22Rv1 (cell line): ENCODE data around the gene ASXL3.

Source experiments
- H3K27ac ChIP-seq: fragments of 450-650 bp; 2 replicates; pipeline ENCODE4 v1.5.1; 2017
- ZFX ChIP-seq: fragments of 450-650 bp; IDR thresholded peaks from 2 replicates; pipeline ENCODE4 v1.6.1; 2017; ENCODE audit warnings: antibody characterized with exemption, borderline replicate concordance
- TF ChIP-seq, protein P1 (sequence below): fragments of 450-650 bp; IDR thresholded peaks from 2 replicates; pipeline ENCODE4 v1.5.1; 2017; ENCODE audit warnings: mild to moderate bottlenecking

The ASXL3 gene

DNA sequence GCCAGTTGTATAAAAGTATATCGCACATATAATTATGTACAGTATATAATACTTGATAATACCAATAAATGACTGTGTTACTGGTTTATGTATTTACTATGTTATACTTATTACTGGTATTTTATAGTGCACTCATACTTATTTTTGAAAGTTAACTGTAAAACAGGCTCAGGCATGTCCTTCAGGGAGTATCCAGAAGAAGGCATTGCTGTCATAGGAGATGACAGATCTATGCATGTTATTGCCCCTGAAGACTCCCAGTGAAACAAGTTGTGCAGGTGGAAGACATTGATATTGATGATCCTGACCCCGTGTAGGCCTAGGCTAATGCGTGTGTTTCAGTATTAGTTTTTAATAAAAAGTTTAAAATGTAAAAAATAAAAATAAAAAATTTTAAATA, 20.3 kb upstream of the ASXL3 start:
- TF ChIP-seq, protein P1, sequence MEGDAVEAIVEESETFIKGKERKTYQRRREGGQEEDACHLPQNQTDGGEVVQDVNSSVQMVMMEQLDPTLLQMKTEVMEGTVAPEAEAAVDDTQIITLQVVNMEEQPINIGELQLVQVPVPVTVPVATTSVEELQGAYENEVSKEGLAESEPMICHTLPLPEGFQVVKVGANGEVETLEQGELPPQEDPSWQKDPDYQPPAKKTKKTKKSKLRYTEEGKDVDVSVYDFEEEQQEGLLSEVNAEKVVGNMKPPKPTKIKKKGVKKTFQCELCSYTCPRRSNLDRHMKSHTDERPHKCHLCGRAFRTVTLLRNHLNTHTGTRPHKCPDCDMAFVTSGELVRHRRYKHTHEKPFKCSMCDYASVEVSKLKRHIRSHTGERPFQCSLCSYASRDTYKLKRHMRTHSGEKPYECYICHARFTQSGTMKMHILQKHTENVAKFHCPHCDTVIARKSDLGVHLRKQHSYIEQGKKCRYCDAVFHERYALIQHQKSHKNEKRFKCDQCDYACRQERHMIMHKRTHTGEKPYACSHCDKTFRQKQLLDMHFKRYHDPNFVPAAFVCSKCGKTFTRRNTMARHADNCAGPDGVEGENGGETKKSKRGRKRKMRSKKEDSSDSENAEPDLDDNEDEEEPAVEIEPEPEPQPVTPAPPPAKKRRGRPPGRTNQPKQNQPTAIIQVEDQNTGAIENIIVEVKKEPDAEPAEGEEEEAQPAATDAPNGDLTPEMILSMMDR = no peak
- TF ChIP-seq ZFX = no peak
- H3K27ac ChIP-seq = no peak overlapping the region

DNA sequence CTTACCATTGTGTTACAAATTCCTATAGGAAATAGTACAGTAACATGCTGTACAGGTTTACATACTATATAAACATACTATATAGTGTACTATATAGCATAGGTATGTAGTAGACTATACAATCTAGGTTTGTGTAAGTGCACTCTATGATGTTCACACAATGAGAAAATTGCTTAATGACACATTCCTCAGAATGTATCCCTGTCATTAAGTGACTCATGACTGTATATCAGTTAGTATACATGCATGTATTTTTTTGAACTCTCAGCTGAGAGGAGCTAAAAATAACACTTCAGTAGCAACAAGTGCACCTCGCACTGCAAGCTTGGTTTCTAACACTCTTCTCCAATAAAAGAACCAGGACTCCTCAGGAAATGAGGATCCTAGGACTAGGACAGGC, 19.5 kb upstream of the ASXL3 start:
- TF ChIP-seq, protein P1 = no peak
- no peak for TF ChIP-seq ZFX
- no peak overlapping the region for H3K27ac ChIP-seq

- H3K27ac ChIP-seq = no peak overlapping the region
- TF ChIP-seq, protein P1 = no peak
- no peak for TF ChIP-seq ZFX
These were observed 17.2 kb upstream of the ASXL3 start for GRCh38 chr18:33560686-33561370.

GRCh38 chr18:33562741-33563140, 15.3 kb upstream of the ASXL3 start:
- TF ChIP-seq, protein P1 = no peak
- no peak for TF ChIP-seq ZFX
- no peak overlapping the region for H3K27ac ChIP-seq

GRCh38 chr18:33567705-33568104, 10.3 kb upstream of the ASXL3 start:
- H3K27ac ChIP-seq = no peak overlapping the region
- TF ChIP-seq, protein P1 = no peak
- no peak for TF ChIP-seq ZFX

GRCh38 chr18:33571998-33572787, 5.8 kb upstream of the ASXL3 start:
- TF ChIP-seq ZFX = no peak
- TF ChIP-seq, protein P1 = no peak
- no peak overlapping the region for H3K27ac ChIP-seq

- no peak overlapping the region for H3K27ac ChIP-seq
- no peak for TF ChIP-seq ZFX
- TF ChIP-seq, protein P1 = no peak
These were observed 4.8 kb upstream of the ASXL3 start for GRCh38 chr18:33573193-33573592.
